Keratinocyte (primary cell): Measurements from ENCODE around the gene RANBP17. TPM values are rescaled to one million over a fixed set of nuclear protein-coding genes. Genes with fewer than 3 reads are reported as not detected.

Source experiments
- DNase-seq: peaks from one replicate; pipeline ENCODE4 v3.0.0-alpha.2; 2011; ENCODE audit warnings: low read depth, missing footprints, low spot score
- FAIRE-seq: peaks from 2 replicates; lab custom pipeline; 2011; peaks lifted over from hg19 to GRCh38; lab: Jason Lieb, UNC
- H2AFZ ChIP-seq: 2 replicates; pipeline ENCODE4 v1.6.0; 2012; ENCODE audit warnings: low read length, control low read depth, inconsistent platforms; ENCODE audit not compliant: control insufficient read depth
- H3K27ac ChIP-seq: 2 replicates; pipeline ENCODE4 v1.5.1; 2011; ENCODE audit warnings: low read length; ENCODE audit not compliant: control insufficient read depth, insufficient read depth
- H3K27me3 ChIP-seq: 3 replicates; pipeline ENCODE4 v1.6.0; 2011; ENCODE audit warnings: low read length; ENCODE audit not compliant: control insufficient read depth, insufficient read depth; ENCODE audit errors: extremely low read depth
- H3K36me3 ChIP-seq, 2 experiments: 2 replicates in 1 of 2; 3 replicates in 1 of 2; pipeline ENCODE4 v1.5.1; 2011; ENCODE audit warnings: low read length in 2 of 2, mild to moderate bottlenecking in 1 of 2; ENCODE audit not compliant: control insufficient read depth in 2 of 2, insufficient read depth in 2 of 2; ENCODE audit errors: extremely low read depth in 1 of 2
- H3K4me1 ChIP-seq: 3 replicates; pipeline ENCODE4 v1.5.1; 2011; ENCODE audit warnings: low read length; ENCODE audit not compliant: control insufficient read depth, insufficient read depth; ENCODE audit errors: extremely low read depth
- H3K4me2 ChIP-seq: 3 replicates; pipeline ENCODE4 v1.6.0; 2011; ENCODE audit warnings: low read depth, low read length; ENCODE audit not compliant: control insufficient read depth, insufficient read depth; ENCODE audit errors: extremely low read depth
- H3K4me3 ChIP-seq, 3 experiments: fragments of 200-600 bp in 1 of 3; sonication (generic) in 1 of 3; 2 replicates in 2 of 3; 3 replicates in 1 of 3; pipeline ENCODE4 v1.5.1; 2011 to 2016; ENCODE audit warnings: low read length in 3 of 3, mild to moderate bottlenecking in 3 of 3, control low read depth in 2 of 3, inconsistent platforms in 1 of 3, low read depth in 1 of 3, mixed read lengths in 1 of 3, mixed run types in 1 of 3, moderate library complexity in 1 of 3; ENCODE audit not compliant: control insufficient read depth in 2 of 3, insufficient read depth in 2 of 3; ENCODE audit errors: extremely low read depth in 1 of 3
- H3K79me2 ChIP-seq: 2 replicates; pipeline ENCODE4 v1.6.0; 2012; ENCODE audit warnings: low read length; ENCODE audit not compliant: control insufficient read depth, insufficient read depth
- H3K9ac ChIP-seq: 3 replicates; pipeline ENCODE4 v1.6.0; 2011; ENCODE audit warnings: low read length; ENCODE audit not compliant: control insufficient read depth, insufficient read depth; ENCODE audit errors: extremely low read depth
- H3K9me1 ChIP-seq: 3 replicates; pipeline ENCODE4 v1.6.0; 2011; ENCODE audit warnings: low read length; ENCODE audit not compliant: control insufficient read depth, insufficient read depth; ENCODE audit errors: extremely low read depth
- H3K9me3 ChIP-seq: 2 replicates; pipeline ENCODE4 v1.5.1; 2012; ENCODE audit warnings: low read depth, low read length; ENCODE audit not compliant: control insufficient read depth
- H4K20me1 ChIP-seq: 3 replicates; pipeline ENCODE4 v1.6.0; 2011; ENCODE audit warnings: low read length; ENCODE audit not compliant: control insufficient read depth, insufficient read depth; ENCODE audit errors: extremely low read depth
- EZH2 ChIP-seq: IDR thresholded peaks from one replicate; pipeline ENCODE4 v1.6.1; 2012; ENCODE audit warnings: inconsistent platforms, mild to moderate bottlenecking, low read length, moderate library complexity
- dilution Hi-C: fragments of 300-500 bp; cut with MboI; formaldehyde crosslinking; loops from one replicate; pipeline ENCODE4 v1.7.0; 2020; ENCODE audit warnings: low sequenced_read_pairs; ENCODE audit not compliant: extremely low pct_ligation_motif_present
- polyA plus RNA-seq, 5 experiments: library from polyadenylated mRNA; depleted of rRNA in 3 of 5; stranded (reverse) in 3 of 5; stranded (forward) in 1 of 5; unstranded in 1 of 5; fragments of >200 nt; gene quantifications; 1 replicate in 1 of 5; 2 replicates in 3 of 5; 3 replicates in 1 of 5; pipeline versions ENCODE4 v1.2.1 to v1.2.3, GENCODE V29; 2011 to 2012; ENCODE audit warnings: missing spikeins in 2 of 5, low read depth in 1 of 5, low replicate concordance in 1 of 5
- TF ChIP-seq, protein P1 (sequence below), 3 experiments: IDR thresholded peaks in 1 of 3; conservative IDR thresholded peaks in 1 of 3; optimal IDR thresholded peaks in 1 of 3; 2 replicates in 2 of 3; 3 replicates in 1 of 3; pipeline versions ENCODE3 to v1.5.1; 2011; ENCODE audit warnings: low read length in 3 of 3, mild to moderate bottlenecking in 3 of 3, moderate library complexity in 2 of 3, control low read depth in 1 of 3, inconsistent platforms in 1 of 3; ENCODE audit not compliant: insufficient read depth in 2 of 3; ENCODE audit errors: extremely low read depth in 1 of 3

RANBP17 gene
- polyA plus RNA-seq, 1 donor (not counting 4 experiments of a cell fraction or from before 2014, with no cell fraction given): 0.97 TPM

- Histone ChIP-seq H3K4me1 (no peaks in the 10 kb centered on the region), H3K27me3 (no peaks in the 10 kb centered on the region), H3K27ac (no peak overlapping the region), H3K4me2 (no peak overlapping the region), H4K20me1 (no peaks in the 10 kb centered on the region), H3K9ac (no peak overlapping the region), H3K4me3 (no peak overlapping the region), H3K9me3 (peaks cover 4% of the 10 kb centered on the region), H3K36me3 (no peaks in the 10 kb centered on the region), H2AFZ (no peak overlapping the region), H3K9me1 (no peaks in the 10 kb centered on the region), H3K79me2 (no peaks in the 10 kb centered on the region)
- no peak for DNase-seq
- no peak for FAIRE-seq
- TF ChIP-seq, protein P1, sequence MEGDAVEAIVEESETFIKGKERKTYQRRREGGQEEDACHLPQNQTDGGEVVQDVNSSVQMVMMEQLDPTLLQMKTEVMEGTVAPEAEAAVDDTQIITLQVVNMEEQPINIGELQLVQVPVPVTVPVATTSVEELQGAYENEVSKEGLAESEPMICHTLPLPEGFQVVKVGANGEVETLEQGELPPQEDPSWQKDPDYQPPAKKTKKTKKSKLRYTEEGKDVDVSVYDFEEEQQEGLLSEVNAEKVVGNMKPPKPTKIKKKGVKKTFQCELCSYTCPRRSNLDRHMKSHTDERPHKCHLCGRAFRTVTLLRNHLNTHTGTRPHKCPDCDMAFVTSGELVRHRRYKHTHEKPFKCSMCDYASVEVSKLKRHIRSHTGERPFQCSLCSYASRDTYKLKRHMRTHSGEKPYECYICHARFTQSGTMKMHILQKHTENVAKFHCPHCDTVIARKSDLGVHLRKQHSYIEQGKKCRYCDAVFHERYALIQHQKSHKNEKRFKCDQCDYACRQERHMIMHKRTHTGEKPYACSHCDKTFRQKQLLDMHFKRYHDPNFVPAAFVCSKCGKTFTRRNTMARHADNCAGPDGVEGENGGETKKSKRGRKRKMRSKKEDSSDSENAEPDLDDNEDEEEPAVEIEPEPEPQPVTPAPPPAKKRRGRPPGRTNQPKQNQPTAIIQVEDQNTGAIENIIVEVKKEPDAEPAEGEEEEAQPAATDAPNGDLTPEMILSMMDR (optimal IDR thresholded peaks at IDR 0.05 in 1 of 3, IDR thresholded peaks at IDR 0.05 in 1 of 3, conservative IDR thresholded peaks at IDR 0.05 in 1 of 3; ENCODE audit: extremely low read depth in 1 of 3, insufficient read depth in 2 of 3, low read length in 3 of 3): no peak
- TF ChIP-seq EZH2: no peak
- dilution Hi-C loops: no loop called here
These were observed 4.8 kb upstream of the RANBP17 start for GRCh38 chr5:170857066-170857465.

DNA sequence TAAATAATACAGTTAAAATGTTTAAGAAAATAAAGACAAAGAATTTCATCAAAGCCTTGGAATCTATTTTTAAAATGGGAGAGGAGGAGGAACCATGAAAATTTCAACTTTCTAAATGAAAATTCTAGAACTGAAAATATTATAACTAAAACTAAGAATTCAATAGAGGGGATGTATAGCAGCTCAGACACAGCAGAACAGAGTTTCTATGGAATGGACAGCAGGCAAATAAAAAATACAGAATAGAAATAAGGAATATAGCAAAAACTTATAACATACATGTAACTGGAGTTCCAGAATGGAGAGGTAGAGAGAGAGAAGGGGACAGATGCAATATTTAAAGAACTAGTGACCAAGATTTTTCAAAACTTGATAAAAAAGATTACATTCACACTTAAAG, 1.4 kb upstream of the RANBP17 start:
- DNase-seq (no peak), FAIRE-seq (no peak)
- TF ChIP-seq EZH2: no peak
- TF ChIP-seq, protein P1 (optimal IDR thresholded peaks at IDR 0.05 in 1 of 3, IDR thresholded peaks at IDR 0.05 in 1 of 3, conservative IDR thresholded peaks at IDR 0.05 in 1 of 3; ENCODE audit: extremely low read depth in 1 of 3, insufficient read depth in 2 of 3, low read length in 3 of 3): no peak
- no peaks in the 10 kb centered on the region for H4K20me1 ChIP-seq
- no peaks in the 10 kb centered on the region for H3K9me1 ChIP-seq
- H3K79me2 ChIP-seq: no peaks in the 10 kb centered on the region
- H3K9me3 ChIP-seq: peaks cover 4% of the 10 kb centered on the region
- H3K9ac ChIP-seq: no peak overlapping the region
- no peak overlapping the region for H2AFZ ChIP-seq
- no peak overlapping the region for H3K4me2 ChIP-seq
- H3K4me3 ChIP-seq: no peak overlapping the region
- H3K4me1 ChIP-seq: no peaks in the 10 kb centered on the region
- peaks cover 4% of the 10 kb centered on the region for H3K27me3 ChIP-seq
- dilution Hi-C loops: no loop called here
- no peak overlapping the region for H3K27ac ChIP-seq
- no peaks in the 10 kb centered on the region for H3K36me3 ChIP-seq
